Sigmoid colon (tissue), 4 donors: ENCODE data around the gene KRT38.

Source experiments
- POLR2AphosphoS5 ChIP-seq, 4 donors: sonication (generic); formaldehyde crosslinking; IDR thresholded peaks; one replicate each; pipeline ENCODE4 v1.6.1; 2017; ENCODE audit warnings: antibody characterized with exemption in 4 of 4
- TF ChIP-seq, protein P1 (sequence below), 4 experiments: fragments of 450-650 bp in 3 of 4; fragments of 200-600 bp in 1 of 4; IDR thresholded peaks; one replicate each; pipeline ENCODE4 v1.5.1; 2016 to 2019; ENCODE audit warnings: antibody characterized with exemption in 4 of 4, mild to moderate bottlenecking in 3 of 4, moderate library complexity in 2 of 4

- TF ChIP-seq, protein P1, sequence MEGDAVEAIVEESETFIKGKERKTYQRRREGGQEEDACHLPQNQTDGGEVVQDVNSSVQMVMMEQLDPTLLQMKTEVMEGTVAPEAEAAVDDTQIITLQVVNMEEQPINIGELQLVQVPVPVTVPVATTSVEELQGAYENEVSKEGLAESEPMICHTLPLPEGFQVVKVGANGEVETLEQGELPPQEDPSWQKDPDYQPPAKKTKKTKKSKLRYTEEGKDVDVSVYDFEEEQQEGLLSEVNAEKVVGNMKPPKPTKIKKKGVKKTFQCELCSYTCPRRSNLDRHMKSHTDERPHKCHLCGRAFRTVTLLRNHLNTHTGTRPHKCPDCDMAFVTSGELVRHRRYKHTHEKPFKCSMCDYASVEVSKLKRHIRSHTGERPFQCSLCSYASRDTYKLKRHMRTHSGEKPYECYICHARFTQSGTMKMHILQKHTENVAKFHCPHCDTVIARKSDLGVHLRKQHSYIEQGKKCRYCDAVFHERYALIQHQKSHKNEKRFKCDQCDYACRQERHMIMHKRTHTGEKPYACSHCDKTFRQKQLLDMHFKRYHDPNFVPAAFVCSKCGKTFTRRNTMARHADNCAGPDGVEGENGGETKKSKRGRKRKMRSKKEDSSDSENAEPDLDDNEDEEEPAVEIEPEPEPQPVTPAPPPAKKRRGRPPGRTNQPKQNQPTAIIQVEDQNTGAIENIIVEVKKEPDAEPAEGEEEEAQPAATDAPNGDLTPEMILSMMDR (IDR thresholded peaks at IDR 0.05): no peak
- no peak for TF ChIP-seq POLR2AphosphoS5 (IDR thresholded peaks at IDR 0.05)
Measured at GRCh38 chr17:41442739-41443138, 2.0 kb upstream of the KRT38 start.
